GM12878 (cell line): Measurements from ENCODE around the gene ARHGAP22. TPM values are rescaled to one million over a fixed set of nuclear protein-coding genes. Genes with fewer than 3 reads are reported as not detected.

ENCODE experiments used
- ATAC-seq: fragments of 200-7000 bp; cut with Tn5 transposase; 3 replicates; pipeline ENCODE4 v1.9.1; 2020; ENCODE audit warnings: mild to moderate bottlenecking, moderate library complexity
- BruUV-seq: library from RNA; stranded (reverse); fragments of 400-500 nt; replicated peaks from 2 replicates; lab custom pipeline; 2021; lab: Mats Ljungman, UMichigan
- CTCF ChIA-PET: fragments of 300-600 bp; sonication (Branson Sonifier 250); formaldehyde crosslinking; extraction: SDS; loops from one replicate; lab custom pipeline; 2021; ENCODE audit warnings: inconsistent platforms; lab: Yijun Ruan, JAX
- POLR2A ChIA-PET: fragments of 350-600 bp; formaldehyde crosslinking; extraction: SDS; loops from one replicate; lab custom pipeline; 2021; ENCODE audit warnings: inconsistent platforms; lab: Charles Lee
- RAD21 ChIA-PET: fragments of 300-600 bp; sonication (Branson Sonifier 250); formaldehyde crosslinking; loops from one replicate; lab custom pipeline; 2023; ENCODE audit warnings: antibody characterized with exemption; ENCODE audit not compliant: unreplicated experiment; lab: Charles Lee
- SMC1A ChIA-PET: fragments of 300-600 bp; sonication (Branson Sonifier 250); formaldehyde crosslinking; loops from one replicate; lab custom pipeline; 2023; ENCODE audit not compliant: unreplicated experiment, uncharacterized antibody; lab: Charles Lee
- DNase-seq: peaks from one replicate; pipeline ENCODE4 v3.0.0-alpha.2; 2011; ENCODE audit warnings: low read depth, low spot score
- FAIRE-seq: peaks from 3 replicates; lab custom pipeline; 2011; peaks lifted over from hg19 to GRCh38; lab: Jason Lieb, UNC
- H2AFZ ChIP-seq: 2 replicates; pipeline ENCODE4 v1.6.0; 2011; ENCODE audit warnings: low read depth, low read length, control low read depth; ENCODE audit not compliant: control insufficient read depth
- H3K27ac ChIP-seq: 2 replicates; pipeline ENCODE4 v1.5.1; 2011; ENCODE audit warnings: control low read depth; ENCODE audit not compliant: control insufficient read depth, insufficient read depth
- H3K27me3 ChIP-seq, 2 experiments: replicated peaks in 1 of 2; 2 replicates each; pipeline versions ENCODE4 v1.6.0 to v1.6.1; 2011; ENCODE audit warnings: low read length in 1 of 2; ENCODE audit not compliant: control insufficient read depth in 2 of 2, insufficient read depth in 2 of 2
- H3K36me3 ChIP-seq, 2 experiments: 2 replicates each; pipeline ENCODE4 v1.5.1; 2011; ENCODE audit warnings: low read length in 1 of 2; ENCODE audit not compliant: control insufficient read depth in 2 of 2, insufficient read depth in 2 of 2
- H3K4me1 ChIP-seq: 2 replicates; pipeline ENCODE4 v1.6.1; 2011; ENCODE audit warnings: mild to moderate bottlenecking, low read length, moderate library complexity, mixed read lengths; ENCODE audit not compliant: control insufficient read depth, insufficient read depth
- H3K4me2 ChIP-seq: 2 replicates; pipeline ENCODE4 v1.6.0; 2011; ENCODE audit warnings: control low read depth; ENCODE audit not compliant: control insufficient read depth, insufficient read depth
- H3K4me3 ChIP-seq: fragments of 200-600 bp; sonication (generic); 2 replicates; pipeline ENCODE4 v1.5.1; 2016
- H3K79me2 ChIP-seq: 2 replicates; pipeline ENCODE4 v1.6.0; 2011; ENCODE audit warnings: low read length; ENCODE audit not compliant: control insufficient read depth, insufficient read depth
- H3K9ac ChIP-seq: 2 replicates; pipeline ENCODE4 v1.8.0; 2011; ENCODE audit warnings: low read length, control low read depth, mixed read lengths; ENCODE audit not compliant: control insufficient read depth, insufficient read depth
- H3K9me3 ChIP-seq: replicated peaks from 3 replicates; pipeline ENCODE4 v1.5.1; 2011; ENCODE audit warnings: mild to moderate bottlenecking, low read length; ENCODE audit not compliant: control insufficient read depth, insufficient read depth
- H4K20me1 ChIP-seq: 2 replicates; pipeline ENCODE4 v1.6.0; 2011; ENCODE audit not compliant: control insufficient read depth, insufficient read depth
- BCL11A ChIP-seq: IDR thresholded peaks from 2 replicates; pipeline ENCODE4 v1.6.1; 2011; ENCODE audit warnings: low read depth, low read length
- CEBPB ChIP-seq, 2 experiments: fragments of 150-350 bp in 1 of 2; IDR thresholded peaks; 2 replicates each; pipeline ENCODE4 v1.6.1; 2012 to 2014; ENCODE audit warnings: low read depth in 2 of 2, low read length in 2 of 2, borderline replicate concordance in 1 of 2, inconsistent platforms in 1 of 2
- MYC ChIP-seq: IDR thresholded peaks from 2 replicates; pipeline ENCODE4 v1.6.1; 2011; ENCODE audit warnings: mild to moderate bottlenecking, low read length, moderate library complexity, inconsistent platforms; ENCODE audit not compliant: insufficient read depth, insufficient replicate concordance, insufficient read length, severe bottlenecking
- NFXL1 ChIP-seq: fragments of 450-650 bp; IDR thresholded peaks from 2 replicates; pipeline ENCODE4 v1.6.1; 2017; ENCODE audit warnings: antibody characterized with exemption, mild to moderate bottlenecking, borderline replicate concordance
- RB1 ChIP-seq: fragments of 450-650 bp; formaldehyde crosslinking; IDR thresholded peaks from 2 replicates; pipeline ENCODE4 v1.6.1; 2017; ENCODE audit warnings: mild to moderate bottlenecking, borderline replicate concordance
- RELB ChIP-seq: fragments of 450-650 bp; IDR thresholded peaks from 2 replicates; pipeline ENCODE4 v1.6.1; 2017; ENCODE audit warnings: low read depth, mild to moderate bottlenecking, moderate library complexity
- ZNF24 ChIP-seq: fragments of 450-650 bp; IDR thresholded peaks from 2 replicates; pipeline ENCODE4 v1.6.1; 2017; ENCODE audit warnings: antibody characterized with exemption, mild to moderate bottlenecking
- ZZZ3 ChIP-seq: IDR thresholded peaks from 2 replicates; pipeline ENCODE4 v1.6.1; 2011; ENCODE audit warnings: low read depth; ENCODE audit not compliant: control insufficient read depth, insufficient read length
- WGBS: methylation state at CpG from one replicate; pipeline ENCODE4 v1.1.6; 2016; ENCODE audit warnings: low lambda C conversion rate; ENCODE audit not compliant: insufficient replicate concordance, insufficient coverage; ENCODE audit errors: missing lambda C conversion rate; 5-methylcytosine and 5-hydroxymethylcytosine counted together
- in situ Hi-C: fragments of 300-500 bp; cut with MboI; formaldehyde crosslinking; loops from 9 replicates; pipeline ENCODE4 v1.14.3; 2018; ENCODE audit warnings: mixed read lengths
- intact Hi-C: fragments of 100-400 bp; cut with micrococcal nuclease; formaldehyde crosslinking; loops from one replicate; pipeline ENCODE4 v1.14.2; 2022; ENCODE audit not compliant: unreplicated experiment
- polyA plus RNA-seq, 11 experiments: library from polyadenylated mRNA; depleted of rRNA in 4 of 11; unstranded in 6 of 11; stranded (reverse) in 5 of 11; fragments of >200 nt; fragmentation: Nextera tagmentation in 4 of 11; fragmentation: Illumina TruSeq in 1 of 11; extraction: Ambion mirVana in 4 of 11; extraction: Trizol in 1 of 11; gene quantifications; 1 replicate in 1 of 11; 2 replicates in 10 of 11; pipeline versions ENCODE4 v1.2.1 to v1.2.3, GENCODE V29; 2011 to 2016; ENCODE audit warnings: inconsistent platforms in 2 of 11, missing spikeins in 2 of 11, low read depth in 1 of 11
- total RNA-seq, 4 experiments: library from RNA; depleted of rRNA in 3 of 4; stranded (reverse); fragments of >200 nt in 3 of 4; fragmentation: Illumina TruSeq in 1 of 4; extraction: Trizol in 1 of 4; gene quantifications; 2 replicates each; pipeline versions ENCODE4 v1.2.1 to v1.2.3, GENCODE V29; 2013 to 2021
- TF ChIP-seq, protein P1 (sequence below): IDR thresholded peaks from 2 replicates; pipeline ENCODE4 v1.6.1; 2012; ENCODE audit warnings: improper control_type of control experiment, low read depth, low read length; ENCODE audit not compliant: insufficient replicate concordance
- TF ChIP-seq, protein P2 (sequence below): fragments of 450-650 bp; IDR thresholded peaks from 2 replicates; pipeline ENCODE4 v1.6.1; 2017; ENCODE audit warnings: mild to moderate bottlenecking

ARHGAP22 gene
- total and polyA plus RNA-seq, 10 of the 15 experiments (the other 5 are each of a cell fraction or from before 2014, with no cell fraction given), result 0.07 to 0.61 (median 0.18) TPM; not detected in 5

DNA sequence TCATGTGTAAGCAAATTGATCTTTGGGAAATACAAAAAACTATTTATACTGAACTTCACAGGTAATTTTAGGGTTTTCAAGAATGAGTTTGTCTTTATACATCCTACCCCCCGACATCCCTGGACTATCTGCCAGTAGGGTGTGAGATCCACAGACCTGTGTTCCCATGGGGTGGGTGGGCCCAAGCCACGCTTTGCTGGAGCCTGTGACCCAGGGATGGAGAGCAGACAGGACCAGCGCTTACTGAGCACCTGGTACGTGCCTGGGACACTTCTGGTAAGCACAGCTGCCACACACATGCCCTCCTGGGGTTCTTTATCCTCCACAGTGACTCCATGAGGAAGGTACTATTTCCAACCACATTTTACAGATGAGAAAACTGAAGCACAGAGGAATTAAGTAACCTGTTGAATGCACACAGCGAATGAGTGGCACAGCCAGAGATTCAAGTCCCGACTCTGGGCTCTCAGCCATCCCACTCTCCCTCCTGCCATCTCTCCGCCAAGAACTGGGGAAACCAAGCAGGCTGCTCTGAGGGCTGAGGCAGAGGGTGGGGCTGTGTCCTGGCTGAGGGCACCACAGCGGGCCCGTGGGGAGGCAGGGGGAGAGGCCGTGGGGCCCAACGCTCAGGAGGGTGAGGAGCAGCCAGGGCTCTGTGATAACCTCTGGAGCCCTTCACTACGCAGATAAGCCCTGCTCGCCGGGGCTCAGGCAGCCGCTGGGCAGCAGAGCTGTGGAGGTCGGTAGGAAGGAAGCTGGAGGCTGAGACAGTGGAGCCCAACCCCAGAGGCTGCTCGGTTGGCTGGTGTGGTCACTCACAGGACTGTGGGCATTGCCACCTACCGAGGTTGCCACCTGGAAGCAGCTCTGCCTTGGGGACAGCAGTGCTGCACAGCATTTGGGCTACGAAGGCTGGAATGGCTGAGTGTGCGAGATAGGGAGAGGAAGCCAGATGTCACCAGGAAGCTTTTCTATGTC lies 124.2 kb downstream of the ARHGAP22 start (continued):
- TF ChIP-seq BCL11A (no peak), NFXL1 (no peak)

DNA sequence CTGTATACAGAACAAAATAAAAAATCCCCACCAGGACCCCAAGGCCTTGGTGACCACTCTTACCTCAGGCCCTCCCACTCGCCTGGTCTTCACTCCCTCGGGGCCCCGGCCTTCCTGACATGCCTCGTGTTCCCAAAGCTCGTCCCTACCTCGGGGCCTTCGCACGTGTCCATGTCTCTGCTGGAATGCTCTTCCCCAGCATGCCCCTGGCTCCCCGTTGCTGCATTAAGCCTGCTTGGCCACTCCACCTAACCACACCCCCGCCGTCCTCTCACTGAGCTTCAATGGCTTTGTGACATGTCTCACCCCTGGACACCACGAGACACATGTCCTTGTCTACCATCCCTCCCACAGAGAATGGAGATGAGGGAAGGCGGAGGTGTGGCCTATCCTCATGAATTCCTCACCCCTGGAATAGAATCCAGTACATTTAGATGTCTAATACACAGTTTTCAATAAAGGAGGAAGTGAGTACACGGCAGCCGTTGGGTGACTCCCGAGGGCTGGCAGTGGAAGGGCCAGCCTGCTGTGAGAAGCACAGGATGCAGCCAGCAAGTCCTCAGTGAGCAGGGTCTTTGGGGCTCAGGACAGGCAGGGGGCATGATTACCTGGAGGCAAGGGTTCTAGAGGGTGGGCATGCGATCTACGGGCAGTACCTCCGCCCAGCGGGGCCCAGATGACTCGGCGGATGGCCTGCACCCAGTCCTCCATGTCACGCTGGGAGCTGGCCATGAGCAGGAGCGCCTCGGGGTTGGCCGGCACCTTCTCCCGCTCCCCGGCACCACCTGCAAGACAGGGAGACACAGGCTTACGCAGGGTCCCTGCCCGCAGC lies 125.7 kb downstream of the ARHGAP22 start:
- ChIA-PET RAD21 (no interaction called here), POLR2A (no interaction called here), SMC1A (no interaction called here), CTCF (no interaction called here)
- H3K27me3 ChIP-seq, result no peaks in the 10 kb centered on the region; a peak in 1 of 4 replicates
- intact Hi-C loops (no loop called here), in situ Hi-C loops (no loop called here)
- no peak for ATAC-seq
- H3K79me2 ChIP-seq, result no peaks in the 10 kb centered on the region
- no peak overlapping the region for H3K27ac ChIP-seq
- no peaks in the 10 kb centered on the region for H4K20me1 ChIP-seq
- BruUV-seq, result no TSS peak
- no peaks in the 10 kb centered on the region for H3K9me3 ChIP-seq
- FAIRE-seq, result no peak
- no peak overlapping the region for H3K9ac ChIP-seq
- H2AFZ ChIP-seq, result no peak overlapping the region
- H3K4me2 ChIP-seq, result no peak overlapping the region
- no peak for DNase-seq
- no peak overlapping the region for H3K4me3 ChIP-seq
- H3K4me1 ChIP-seq, result no peaks in the 10 kb centered on the region
- WGBS, result 44% methylated on average over 30 of the region's 30 CpGs
- H3K36me3 ChIP-seq, result no peaks in the 10 kb centered on the region
- TF ChIP-seq MYC, result no peak
- no peak for TF ChIP-seq RELB
- TF ChIP-seq, protein P1, sequence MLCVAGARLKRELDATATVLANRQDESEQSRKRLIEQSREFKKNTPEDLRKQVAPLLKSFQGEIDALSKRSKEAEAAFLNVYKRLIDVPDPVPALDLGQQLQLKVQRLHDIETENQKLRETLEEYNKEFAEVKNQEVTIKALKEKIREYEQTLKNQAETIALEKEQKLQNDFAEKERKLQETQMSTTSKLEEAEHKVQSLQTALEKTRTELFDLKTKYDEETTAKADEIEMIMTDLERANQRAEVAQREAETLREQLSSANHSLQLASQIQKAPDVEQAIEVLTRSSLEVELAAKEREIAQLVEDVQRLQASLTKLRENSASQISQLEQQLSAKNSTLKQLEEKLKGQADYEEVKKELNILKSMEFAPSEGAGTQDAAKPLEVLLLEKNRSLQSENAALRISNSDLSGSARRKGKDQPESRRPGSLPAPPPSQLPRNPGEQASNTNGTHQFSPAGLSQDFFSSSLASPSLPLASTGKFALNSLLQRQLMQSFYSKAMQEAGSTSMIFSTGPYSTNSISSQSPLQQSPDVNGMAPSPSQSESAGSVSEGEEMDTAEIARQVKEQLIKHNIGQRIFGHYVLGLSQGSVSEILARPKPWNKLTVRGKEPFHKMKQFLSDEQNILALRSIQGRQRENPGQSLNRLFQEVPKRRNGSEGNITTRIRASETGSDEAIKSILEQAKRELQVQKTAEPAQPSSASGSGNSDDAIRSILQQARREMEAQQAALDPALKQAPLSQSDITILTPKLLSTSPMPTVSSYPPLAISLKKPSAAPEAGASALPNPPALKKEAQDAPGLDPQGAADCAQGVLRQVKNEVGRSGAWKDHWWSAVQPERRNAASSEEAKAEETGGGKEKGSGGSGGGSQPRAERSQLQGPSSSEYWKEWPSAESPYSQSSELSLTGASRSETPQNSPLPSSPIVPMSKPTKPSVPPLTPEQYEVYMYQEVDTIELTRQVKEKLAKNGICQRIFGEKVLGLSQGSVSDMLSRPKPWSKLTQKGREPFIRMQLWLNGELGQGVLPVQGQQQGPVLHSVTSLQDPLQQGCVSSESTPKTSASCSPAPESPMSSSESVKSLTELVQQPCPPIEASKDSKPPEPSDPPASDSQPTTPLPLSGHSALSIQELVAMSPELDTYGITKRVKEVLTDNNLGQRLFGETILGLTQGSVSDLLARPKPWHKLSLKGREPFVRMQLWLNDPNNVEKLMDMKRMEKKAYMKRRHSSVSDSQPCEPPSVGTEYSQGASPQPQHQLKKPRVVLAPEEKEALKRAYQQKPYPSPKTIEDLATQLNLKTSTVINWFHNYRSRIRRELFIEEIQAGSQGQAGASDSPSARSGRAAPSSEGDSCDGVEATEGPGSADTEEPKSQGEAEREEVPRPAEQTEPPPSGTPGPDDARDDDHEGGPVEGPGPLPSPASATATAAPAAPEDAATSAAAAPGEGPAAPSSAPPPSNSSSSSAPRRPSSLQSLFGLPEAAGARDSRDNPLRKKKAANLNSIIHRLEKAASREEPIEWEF, result no peak
- no peak for TF ChIP-seq ZNF24
- TF ChIP-seq, protein P2, sequence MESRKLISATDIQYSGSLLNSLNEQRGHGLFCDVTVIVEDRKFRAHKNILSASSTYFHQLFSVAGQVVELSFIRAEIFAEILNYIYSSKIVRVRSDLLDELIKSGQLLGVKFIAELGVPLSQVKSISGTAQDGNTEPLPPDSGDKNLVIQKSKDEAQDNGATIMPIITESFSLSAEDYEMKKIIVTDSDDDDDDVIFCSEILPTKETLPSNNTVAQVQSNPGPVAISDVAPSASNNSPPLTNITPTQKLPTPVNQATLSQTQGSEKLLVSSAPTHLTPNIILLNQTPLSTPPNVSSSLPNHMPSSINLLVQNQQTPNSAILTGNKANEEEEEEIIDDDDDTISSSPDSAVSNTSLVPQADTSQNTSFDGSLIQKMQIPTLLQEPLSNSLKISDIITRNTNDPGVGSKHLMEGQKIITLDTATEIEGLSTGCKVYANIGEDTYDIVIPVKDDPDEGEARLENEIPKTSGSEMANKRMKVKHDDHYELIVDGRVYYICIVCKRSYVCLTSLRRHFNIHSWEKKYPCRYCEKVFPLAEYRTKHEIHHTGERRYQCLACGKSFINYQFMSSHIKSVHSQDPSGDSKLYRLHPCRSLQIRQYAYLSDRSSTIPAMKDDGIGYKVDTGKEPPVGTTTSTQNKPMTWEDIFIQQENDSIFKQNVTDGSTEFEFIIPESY, result no peak
- no peak for TF ChIP-seq ZZZ3
- TF ChIP-seq CEBPB (IDR thresholded peaks at IDR 0.05; ENCODE audit: borderline replicate concordance in 1 of 2, low read depth in 2 of 2, low read length in 2 of 2), result no peak
- no peak for TF ChIP-seq RB1
